HepG2 (cell line): Measurements from ENCODE around the gene NCOA5. TPM values are rescaled to one million over a fixed set of nuclear protein-coding genes. Genes with fewer than 3 reads are reported as not detected.

Source experiments
- DR1 ChIP-seq: sonication (generic); formaldehyde crosslinking; IDR thresholded peaks from 2 replicates; pipeline ENCODE4 v1.8.0; 2021; ENCODE audit warnings: mild to moderate bottlenecking, missing genetic modification reagents, inconsistent platforms
- EEA1 ChIP-seq: sonication (generic); formaldehyde crosslinking; IDR thresholded peaks from 2 replicates; pipeline ENCODE4 v1.5.1; 2020; ENCODE audit warnings: mild to moderate bottlenecking, missing genetic modification reagents, borderline replicate concordance
- FOXC1 ChIP-seq: sonication (generic); formaldehyde crosslinking; IDR thresholded peaks from 2 replicates; pipeline ENCODE4 v1.8.0; 2022; ENCODE audit warnings: mild to moderate bottlenecking, missing genetic modification reagents, borderline replicate concordance
- MBNL3 ChIP-seq: fragments of 250-450 bp; sonication (Bioruptor Pico); conservative IDR thresholded peaks from 2 replicates; pipeline ENCODE4 v1.8.0; 2022; ENCODE audit warnings: mild to moderate bottlenecking, inconsistent platforms
- RAD21 ChIP-seq: fragments of 450-650 bp; formaldehyde crosslinking; IDR thresholded peaks from 2 replicates; pipeline ENCODE4 v1.5.0; 2020; ENCODE audit warnings: mild to moderate bottlenecking
- SP1 ChIP-seq, 2 experiments: fragments of 450-650 bp in 1 of 2; sonication (generic) in 1 of 2; formaldehyde crosslinking in 1 of 2; IDR thresholded peaks; 2 replicates each; pipeline versions ENCODE4 v1.4.0 to v1.6.1; 2016 to 2020; ENCODE audit warnings: missing genetic modification reagents in 1 of 2
- TCF7L2 ChIP-seq: IDR thresholded peaks from 2 replicates; pipeline ENCODE4 v1.6.1; 2011; ENCODE audit warnings: mild to moderate bottlenecking, low read depth, low read length, moderate library complexity
- ZBTB38 ChIP-seq: sonication (generic); formaldehyde crosslinking; IDR thresholded peaks from 2 replicates; pipeline ENCODE4 v1.5.1; 2020; ENCODE audit warnings: mild to moderate bottlenecking, missing genetic modification reagents
- ZBTB42 ChIP-seq: sonication (generic); formaldehyde crosslinking; IDR thresholded peaks from 2 replicates; pipeline ENCODE4 v1.5.0; 2020; ENCODE audit warnings: mild to moderate bottlenecking, missing genetic modification reagents
- ZFP82 ChIP-seq: sonication (generic); formaldehyde crosslinking; IDR thresholded peaks from 2 replicates; pipeline ENCODE4 v1.5.1; 2020; ENCODE audit warnings: mild to moderate bottlenecking, missing genetic modification reagents, borderline replicate concordance
- ZMYM4 ChIP-seq: sonication (generic); formaldehyde crosslinking; IDR thresholded peaks from 2 replicates; pipeline ENCODE4 v1.8.1; 2023; ENCODE audit warnings: mild to moderate bottlenecking, missing genetic modification reagents
- ZNF484 ChIP-seq: sonication (generic); formaldehyde crosslinking; IDR thresholded peaks from 2 replicates; pipeline ENCODE4 v1.5.1; 2020; ENCODE audit warnings: mild to moderate bottlenecking, low read depth, missing genetic modification reagents, borderline replicate concordance
- ZNF567 ChIP-seq: sonication (generic); formaldehyde crosslinking; IDR thresholded peaks from 2 replicates; pipeline ENCODE4 v1.8.1; 2023; ENCODE audit warnings: mild to moderate bottlenecking, missing genetic modification reagents, borderline replicate concordance
- ZNF570 ChIP-seq: sonication (generic); formaldehyde crosslinking; IDR thresholded peaks from 2 replicates; pipeline ENCODE4 v1.4.0; 2020; ENCODE audit warnings: mild to moderate bottlenecking, missing genetic modification reagents, borderline replicate concordance
- ZNF577 ChIP-seq: sonication (generic); formaldehyde crosslinking; IDR thresholded peaks from 2 replicates; pipeline ENCODE4 v1.4.0; 2020; ENCODE audit warnings: mild to moderate bottlenecking, low read depth, missing genetic modification reagents, borderline replicate concordance
- ZNF720 ChIP-seq: sonication (generic); formaldehyde crosslinking; IDR thresholded peaks from 2 replicates; pipeline ENCODE4 v1.4.0; 2020; ENCODE audit warnings: missing genetic modification reagents
- ZNF746 ChIP-seq: sonication (generic); formaldehyde crosslinking; IDR thresholded peaks from 2 replicates; pipeline ENCODE4 v1.8.0; 2022; ENCODE audit warnings: mild to moderate bottlenecking, missing genetic modification reagents
- ZNF792 ChIP-seq: IDR thresholded peaks from 2 replicates; pipeline ENCODE4 v1.6.1; 2016
- ZNF839 ChIP-seq: sonication (generic); formaldehyde crosslinking; IDR thresholded peaks from 2 replicates; pipeline ENCODE4 v1.4.0; 2020; ENCODE audit warnings: missing genetic modification reagents, mild to moderate bottlenecking, borderline replicate concordance
- ZZZ3 ChIP-seq: sonication (generic); formaldehyde crosslinking; IDR thresholded peaks from 2 replicates; pipeline ENCODE4 v1.4.0; 2020; ENCODE audit warnings: missing genetic modification reagents, mild to moderate bottlenecking, borderline replicate concordance
- polyA plus RNA-seq, 8 experiments: library from polyadenylated mRNA; depleted of rRNA in 3 of 8; stranded (reverse) in 7 of 8; unstranded in 1 of 8; fragments of >200 nt; fragmentation: Illumina TruSeq in 4 of 8; extraction: Trizol in 4 of 8; gene quantifications; 2 replicates each; pipeline versions ENCODE4 v1.2.1 to v1.2.3, GENCODE V29; 2011 to 2016; ENCODE audit warnings: low read depth in 4 of 8, missing spikeins in 1 of 8, mixed read lengths in 1 of 8; ENCODE audit not compliant: insufficient read depth in 1 of 8
- total RNA-seq, 5 experiments: library from RNA; depleted of rRNA; stranded (reverse); fragments of >200 nt; fragmentation: Illumina TruSeq; extraction: Trizol; gene quantifications; 2 replicates each; pipeline ENCODE4 v1.2.3, GENCODE V29; 2016; ENCODE audit warnings: low read depth in 1 of 5
- TF ChIP-seq, protein P1 (sequence below): sonication (generic); formaldehyde crosslinking; IDR thresholded peaks from 2 replicates; pipeline ENCODE4 v1.8.1; 2022; ENCODE audit warnings: mild to moderate bottlenecking, missing genetic modification reagents
- TF ChIP-seq, protein P2 (sequence below): sonication (generic); formaldehyde crosslinking; IDR thresholded peaks from 2 replicates; pipeline ENCODE4 v1.8.0; 2022; ENCODE audit warnings: missing genetic modification reagents, mild to moderate bottlenecking, borderline replicate concordance
- TF ChIP-seq, protein P3 (sequence below): sonication (generic); formaldehyde crosslinking; conservative IDR thresholded peaks from 2 replicates; pipeline ENCODE4 v1.4.0; 2020; ENCODE audit warnings: missing genetic modification reagents
- TF ChIP-seq, protein P4 (sequence below): sonication (generic); formaldehyde crosslinking; IDR thresholded peaks from 2 replicates; pipeline ENCODE4 v1.4.0; 2020; ENCODE audit warnings: low read depth, mild to moderate bottlenecking, missing genetic modification reagents
- TF ChIP-seq, protein P5 (sequence below): sonication (generic); formaldehyde crosslinking; IDR thresholded peaks from 2 replicates; pipeline ENCODE4 v1.8.0; 2022; ENCODE audit warnings: low read depth, missing genetic modification reagents
- TF ChIP-seq, protein P6 (sequence below): sonication (generic); formaldehyde crosslinking; IDR thresholded peaks from 2 replicates; pipeline ENCODE4 v1.5.0; 2020; ENCODE audit warnings: mild to moderate bottlenecking, low read depth, missing genetic modification reagents, borderline replicate concordance

NCOA5 gene
- total and polyA plus RNA-seq, 2 of the 13 experiments (the other 11 are each of a cell fraction or from before 2014, with no cell fraction given), result 16.5 to 28.4 TPM

DNA sequence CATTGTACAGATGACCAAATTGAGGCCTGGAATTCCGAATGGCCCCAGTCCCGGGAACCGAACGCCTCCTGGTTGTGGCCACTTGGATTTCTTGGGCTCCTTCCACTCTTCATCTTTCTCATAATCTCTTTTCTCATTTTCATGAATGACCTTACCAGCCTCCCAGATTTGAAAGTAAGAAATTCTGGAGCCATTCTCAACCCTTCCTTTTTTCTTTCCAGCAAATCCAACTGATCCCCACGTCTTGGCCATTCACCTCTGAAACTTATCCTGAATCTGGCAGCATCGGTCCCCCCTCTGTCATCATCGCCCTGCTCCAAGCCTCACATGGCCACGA is 66.6 kb downstream of the NCOA5 start (continued):
- TF ChIP-seq ZNF839 (CRISPR knock-in tag) (no peak), TCF7L2 (no peak), EEA1 (CRISPR knock-in tag) (no peak), DR1 (CRISPR knock-in tag) (no peak), ZNF720 (no peak), ZNF577 (no peak), ZNF484 (CRISPR knock-in tag) (no peak), ZMYM4 (CRISPR knock-in tag) (no peak), RAD21 (CRISPR knock-in tag) (no peak), ZNF746 (CRISPR knock-in tag) (0 out of 2 replicates have a peak, but pooled peaks have one; percentile 14), FOXC1 (CRISPR knock-in tag) (no peak), ZNF567 (CRISPR knock-in tag) (no peak), ZFP82 (CRISPR knock-in tag) (no peak), ZBTB42 (no peak), MBNL3 (CRISPR knock-in tag) (no peak), ZZZ3 (CRISPR knock-in tag) (no peak), SP1 (IDR thresholded peaks at IDR 0.05) (no peak), SP1 (CRISPR knock-in tag; IDR thresholded peaks at IDR 0.05) (0 out of 2 replicates have a peak, but pooled peaks have one; percentile 0), ZNF570 (no peak), ZNF792 (CRISPR knock-in tag) (no peak), ZBTB38 (CRISPR knock-in tag) (no peak)
- TF ChIP-seq, protein P1, sequence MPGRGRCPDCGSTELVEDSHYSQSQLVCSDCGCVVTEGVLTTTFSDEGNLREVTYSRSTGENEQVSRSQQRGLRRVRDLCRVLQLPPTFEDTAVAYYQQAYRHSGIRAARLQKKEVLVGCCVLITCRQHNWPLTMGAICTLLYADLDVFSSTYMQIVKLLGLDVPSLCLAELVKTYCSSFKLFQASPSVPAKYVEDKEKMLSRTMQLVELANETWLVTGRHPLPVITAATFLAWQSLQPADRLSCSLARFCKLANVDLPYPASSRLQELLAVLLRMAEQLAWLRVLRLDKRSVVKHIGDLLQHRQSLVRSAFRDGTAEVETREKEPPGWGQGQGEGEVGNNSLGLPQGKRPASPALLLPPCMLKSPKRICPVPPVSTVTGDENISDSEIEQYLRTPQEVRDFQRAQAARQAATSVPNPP, result no peak
- TF ChIP-seq, protein P2, sequence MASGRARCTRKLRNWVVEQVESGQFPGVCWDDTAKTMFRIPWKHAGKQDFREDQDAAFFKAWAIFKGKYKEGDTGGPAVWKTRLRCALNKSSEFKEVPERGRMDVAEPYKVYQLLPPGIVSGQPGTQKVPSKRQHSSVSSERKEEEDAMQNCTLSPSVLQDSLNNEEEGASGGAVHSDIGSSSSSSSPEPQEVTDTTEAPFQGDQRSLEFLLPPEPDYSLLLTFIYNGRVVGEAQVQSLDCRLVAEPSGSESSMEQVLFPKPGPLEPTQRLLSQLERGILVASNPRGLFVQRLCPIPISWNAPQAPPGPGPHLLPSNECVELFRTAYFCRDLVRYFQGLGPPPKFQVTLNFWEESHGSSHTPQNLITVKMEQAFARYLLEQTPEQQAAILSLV (CRISPR knock-in tag), result no peak
- TF ChIP-seq, protein P3, sequence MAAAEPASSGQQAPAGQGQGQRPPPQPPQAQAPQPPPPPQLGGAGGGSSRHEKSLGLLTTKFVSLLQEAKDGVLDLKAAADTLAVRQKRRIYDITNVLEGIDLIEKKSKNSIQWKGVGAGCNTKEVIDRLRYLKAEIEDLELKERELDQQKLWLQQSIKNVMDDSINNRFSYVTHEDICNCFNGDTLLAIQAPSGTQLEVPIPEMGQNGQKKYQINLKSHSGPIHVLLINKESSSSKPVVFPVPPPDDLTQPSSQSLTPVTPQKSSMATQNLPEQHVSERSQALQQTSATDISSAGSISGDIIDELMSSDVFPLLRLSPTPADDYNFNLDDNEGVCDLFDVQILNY (CRISPR knock-in tag), result no peak
- TF ChIP-seq, protein P4, sequence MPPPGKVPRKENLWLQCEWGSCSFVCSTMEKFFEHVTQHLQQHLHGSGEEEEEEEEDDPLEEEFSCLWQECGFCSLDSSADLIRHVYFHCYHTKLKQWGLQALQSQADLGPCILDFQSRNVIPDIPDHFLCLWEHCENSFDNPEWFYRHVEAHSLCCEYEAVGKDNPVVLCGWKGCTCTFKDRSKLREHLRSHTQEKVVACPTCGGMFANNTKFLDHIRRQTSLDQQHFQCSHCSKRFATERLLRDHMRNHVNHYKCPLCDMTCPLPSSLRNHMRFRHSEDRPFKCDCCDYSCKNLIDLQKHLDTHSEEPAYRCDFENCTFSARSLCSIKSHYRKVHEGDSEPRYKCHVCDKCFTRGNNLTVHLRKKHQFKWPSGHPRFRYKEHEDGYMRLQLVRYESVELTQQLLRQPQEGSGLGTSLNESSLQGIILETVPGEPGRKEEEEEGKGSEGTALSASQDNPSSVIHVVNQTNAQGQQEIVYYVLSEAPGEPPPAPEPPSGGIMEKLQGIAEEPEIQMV (CRISPR knock-in tag), result no peak
- TF ChIP-seq, protein P5, sequence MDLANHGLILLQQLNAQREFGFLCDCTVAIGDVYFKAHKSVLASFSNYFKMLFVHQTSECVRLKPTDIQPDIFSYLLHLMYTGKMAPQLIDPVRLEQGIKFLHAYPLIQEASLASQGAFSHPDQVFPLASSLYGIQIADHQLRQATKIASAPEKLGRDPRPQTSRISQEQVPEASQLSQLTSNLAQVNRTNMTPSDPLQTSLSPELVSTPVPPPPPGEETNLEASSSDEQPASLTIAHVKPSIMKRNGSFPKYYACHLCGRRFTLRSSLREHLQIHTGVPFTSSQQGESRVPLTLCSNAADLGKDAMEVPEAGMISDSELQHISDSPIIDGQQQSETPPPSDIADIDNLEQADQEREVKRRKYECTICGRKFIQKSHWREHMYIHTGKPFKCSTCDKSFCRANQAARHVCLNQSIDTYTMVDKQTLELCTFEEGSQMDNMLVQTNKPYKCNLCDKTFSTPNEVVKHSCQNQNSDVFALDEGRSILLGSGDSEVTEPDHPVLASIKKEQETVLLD (CRISPR knock-in tag), result no peak
- TF ChIP-seq, protein P6, sequence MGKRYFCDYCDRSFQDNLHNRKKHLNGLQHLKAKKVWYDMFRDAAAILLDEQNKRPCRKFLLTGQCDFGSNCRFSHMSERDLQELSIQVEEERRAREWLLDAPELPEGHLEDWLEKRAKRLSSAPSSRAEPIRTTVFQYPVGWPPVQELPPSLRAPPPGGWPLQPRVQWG (CRISPR knock-in tag), result no peak
